Renal cortical epithelial cell (primary cell): ENCODE results near the gene PCNX4. TPM values are rescaled to one million over a fixed set of nuclear protein-coding genes. Genes with fewer than 3 reads are reported as not detected.

Experiments
- DNase-seq: peaks from one replicate; pipeline ENCODE4 v3.0.0-alpha.2; 2011; ENCODE audit warnings: low read depth
- total RNA-seq: library from RNA; depleted of rRNA; stranded (reverse); fragments of >200 nt; gene quantifications from 2 replicates; pipeline ENCODE4 v1.2.3, GENCODE V29; 2014

PCNX4 gene
- total RNA-seq, 1 donor from 2014 or later: 169 TPM

GRCh38 chr14:60174352-60175254 lies 82.9 kb downstream of the PCNX4 start:
- DNase-seq: no peak

GRCh38 chr14:60175255-60175902 lies 83.7 kb downstream of the PCNX4 start:
- DNase-seq: peak; percentile 38

- no peak for DNase-seq
Measured at GRCh38 chr14:60178164-60178563, 86.4 kb downstream of the PCNX4 start.

- DNase-seq: no peak
Measured at GRCh38 chr14:60178820-60179219, 87.1 kb downstream of the PCNX4 start.

GRCh38 chr14:60179431-60179869 lies 87.7 kb downstream of the PCNX4 start:
- no peak for DNase-seq

GRCh38 chr14:60183138-60183537 lies 91.4 kb downstream of the PCNX4 start:
- no peak for DNase-seq

GRCh38 chr14:60183741-60184140 lies 92.0 kb downstream of the PCNX4 start:
- DNase-seq: peak; percentile 50

GRCh38 chr14:60184146-60184904 lies 92.6 kb downstream of the PCNX4 start:
- DNase-seq: peak; percentile 76

GRCh38 chr14:60184905-60185555 lies 93.3 kb downstream of the PCNX4 start:
- no peak for DNase-seq

- no peak for DNase-seq
Measured at GRCh38 chr14:60188115-60188514, 96.4 kb downstream of the PCNX4 start.

GRCh38 chr14:60188696-60189095 lies 97.0 kb downstream of the PCNX4 start:
- DNase-seq: no peak

GRCh38 chr14:60189923-60190840 lies 98.5 kb downstream of the PCNX4 start:
- no peak for DNase-seq

GRCh38 chr14:60195179-60195810 lies 103.6 kb downstream of the PCNX4 start:
- no peak for DNase-seq

GRCh38 chr14:60196291-60196690 lies 104.6 kb downstream of the PCNX4 start:
- DNase-seq: no peak

GRCh38 chr14:60197629-60198303 lies 106.0 kb downstream of the PCNX4 start:
- DNase-seq: peak; percentile 71

- no peak for DNase-seq
Measured at GRCh38 chr14:60199321-60199720, 107.6 kb downstream of the PCNX4 start.

- no peak for DNase-seq
Measured at GRCh38 chr14:60204104-60204842, 112.5 kb downstream of the PCNX4 start.

GRCh38 chr14:60204843-60205774 lies 113.4 kb downstream of the PCNX4 start:
- DNase-seq: no peak
